Astrocyte (in vitro differentiated cells and primary cell): ENCODE results near the gene ERCC6L2.

Experiments used
- CTCF ChIP-seq: IDR thresholded peaks from 2 replicates; pipeline ENCODE4 v1.5.1; 2011; ENCODE audit warnings: low read depth, mild to moderate bottlenecking, inconsistent platforms, low read length, moderate library complexity; ENCODE audit not compliant: insufficient read depth
- EZH2 ChIP-seq: IDR thresholded peaks from 2 replicates; pipeline ENCODE4 v1.6.1; 2012; ENCODE audit warnings: mild to moderate bottlenecking, low read length, inconsistent platforms; ENCODE audit not compliant: insufficient read depth

- TF ChIP-seq CTCF (no peak), EZH2 (no peak)
Observed at GRCh38 chr9:95876138-95876444, 600 bp downstream of the ERCC6L2 start.
